22Rv1 (cell line): Measurements from ENCODE around the gene OR52E8.

ENCODE experiments used
- ZFX ChIP-seq: fragments of 450-650 bp; IDR thresholded peaks from 2 replicates; pipeline ENCODE4 v1.6.1; 2017; ENCODE audit warnings: antibody characterized with exemption, borderline replicate concordance
- TF ChIP-seq, protein P1 (sequence below): fragments of 450-650 bp; IDR thresholded peaks from 2 replicates; pipeline ENCODE4 v1.5.1; 2017; ENCODE audit warnings: mild to moderate bottlenecking

DNA sequence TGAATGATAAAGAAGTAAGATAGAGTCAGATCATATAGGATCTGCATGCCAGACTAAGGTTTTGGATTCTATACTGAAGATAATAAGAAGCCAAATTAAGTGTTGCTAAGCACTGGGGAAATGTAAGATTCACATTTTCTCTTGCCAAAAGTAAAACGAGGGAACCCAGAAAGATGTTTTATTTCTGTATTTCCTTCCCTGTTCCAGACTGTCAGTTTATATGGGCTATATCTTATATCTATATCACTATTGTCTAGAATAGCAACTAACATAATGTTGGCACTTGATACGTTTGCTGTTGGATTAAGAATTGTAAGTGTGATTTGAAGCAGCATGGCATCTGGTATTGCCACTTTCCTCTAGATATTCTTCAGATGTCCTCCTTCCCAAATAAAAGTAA lies 24.0 kb downstream of the OR52E8 start:
- TF ChIP-seq, protein P1, sequence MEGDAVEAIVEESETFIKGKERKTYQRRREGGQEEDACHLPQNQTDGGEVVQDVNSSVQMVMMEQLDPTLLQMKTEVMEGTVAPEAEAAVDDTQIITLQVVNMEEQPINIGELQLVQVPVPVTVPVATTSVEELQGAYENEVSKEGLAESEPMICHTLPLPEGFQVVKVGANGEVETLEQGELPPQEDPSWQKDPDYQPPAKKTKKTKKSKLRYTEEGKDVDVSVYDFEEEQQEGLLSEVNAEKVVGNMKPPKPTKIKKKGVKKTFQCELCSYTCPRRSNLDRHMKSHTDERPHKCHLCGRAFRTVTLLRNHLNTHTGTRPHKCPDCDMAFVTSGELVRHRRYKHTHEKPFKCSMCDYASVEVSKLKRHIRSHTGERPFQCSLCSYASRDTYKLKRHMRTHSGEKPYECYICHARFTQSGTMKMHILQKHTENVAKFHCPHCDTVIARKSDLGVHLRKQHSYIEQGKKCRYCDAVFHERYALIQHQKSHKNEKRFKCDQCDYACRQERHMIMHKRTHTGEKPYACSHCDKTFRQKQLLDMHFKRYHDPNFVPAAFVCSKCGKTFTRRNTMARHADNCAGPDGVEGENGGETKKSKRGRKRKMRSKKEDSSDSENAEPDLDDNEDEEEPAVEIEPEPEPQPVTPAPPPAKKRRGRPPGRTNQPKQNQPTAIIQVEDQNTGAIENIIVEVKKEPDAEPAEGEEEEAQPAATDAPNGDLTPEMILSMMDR = no peak
- no peak for TF ChIP-seq ZFX
